Ramos (cell line): ENCODE data around the gene PLCH2.

ENCODE experiments used
- in situ Hi-C: fragments of 300-500 bp; cut with MboI; formaldehyde crosslinking; loops from one replicate; pipeline ENCODE4 v1.14.3; 2022; ENCODE audit warnings: low sequenced_read_pairs; ENCODE audit not compliant: unreplicated experiment

Gene PLCH2

GRCh38 chr1:2459757-2460156, 16.3 kb upstream of the PLCH2 start:
- in situ Hi-C loops = no loop called here

GRCh38 chr1:2460203-2460602, 15.9 kb upstream of the PLCH2 start:
- in situ Hi-C loops = no loop called here

DNA sequence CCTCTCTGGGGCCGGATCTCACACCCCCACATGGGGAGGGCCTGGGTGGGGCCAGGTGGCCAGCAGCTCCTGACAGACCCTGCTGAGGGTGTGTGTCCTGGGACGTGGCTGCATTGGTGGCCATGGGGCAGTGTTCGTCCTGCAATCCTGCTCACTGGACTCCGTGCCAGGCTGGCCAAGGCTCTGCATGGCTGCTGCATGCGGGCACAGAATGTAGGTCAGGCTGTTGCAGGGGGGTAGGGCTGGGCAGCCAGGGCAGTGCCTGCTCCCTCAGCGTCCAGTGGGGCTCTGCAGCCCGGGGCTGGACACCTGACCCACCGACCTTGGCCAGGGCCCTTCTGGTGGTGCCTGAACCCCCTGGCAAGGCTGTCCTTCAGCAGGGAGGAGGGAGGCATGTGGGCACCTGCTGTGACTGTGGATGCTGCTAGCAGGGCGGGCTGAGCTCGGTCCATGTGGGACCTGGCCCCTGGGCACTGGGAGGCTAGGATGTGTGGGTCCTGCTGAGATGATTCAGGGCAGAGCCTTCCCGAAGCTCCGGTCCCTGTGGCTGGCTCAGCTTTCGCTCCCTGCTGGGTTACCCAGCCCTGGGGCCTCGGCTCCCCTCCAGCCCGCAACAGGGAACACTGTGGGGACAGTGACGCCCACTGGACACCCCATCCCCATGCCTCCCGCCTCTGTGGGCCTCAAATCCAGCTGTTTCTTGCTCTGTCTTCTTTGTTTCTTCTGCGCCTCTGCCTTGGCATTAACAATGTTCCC, 14.9 kb upstream of the PLCH2 start:
- in situ Hi-C loops = no loop called here

DNA sequence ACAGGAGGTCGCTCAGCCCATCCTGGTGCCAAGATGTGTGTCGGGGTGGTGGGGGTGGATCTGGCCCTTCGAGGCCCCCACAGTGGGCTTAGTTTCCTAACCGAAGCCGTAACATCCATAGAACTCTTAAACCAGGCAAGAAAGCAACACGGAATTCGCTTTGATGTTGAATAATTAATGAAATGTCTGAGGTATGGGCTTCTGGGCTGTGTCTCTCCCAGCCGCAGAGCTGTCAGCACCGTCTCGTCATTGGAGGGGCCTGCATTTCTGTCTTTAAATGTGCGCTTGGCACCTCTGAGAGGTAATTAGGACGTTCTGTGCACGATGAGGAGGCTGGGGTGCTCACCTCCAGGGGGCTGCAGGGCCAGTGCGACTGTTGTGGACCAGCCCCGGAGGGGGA, 13.3 kb upstream of the PLCH2 start:
- in situ Hi-C loops = no loop called here

GRCh38 chr1:2463396-2463795, 12.7 kb upstream of the PLCH2 start:
- in situ Hi-C loops = no loop called here

DNA sequence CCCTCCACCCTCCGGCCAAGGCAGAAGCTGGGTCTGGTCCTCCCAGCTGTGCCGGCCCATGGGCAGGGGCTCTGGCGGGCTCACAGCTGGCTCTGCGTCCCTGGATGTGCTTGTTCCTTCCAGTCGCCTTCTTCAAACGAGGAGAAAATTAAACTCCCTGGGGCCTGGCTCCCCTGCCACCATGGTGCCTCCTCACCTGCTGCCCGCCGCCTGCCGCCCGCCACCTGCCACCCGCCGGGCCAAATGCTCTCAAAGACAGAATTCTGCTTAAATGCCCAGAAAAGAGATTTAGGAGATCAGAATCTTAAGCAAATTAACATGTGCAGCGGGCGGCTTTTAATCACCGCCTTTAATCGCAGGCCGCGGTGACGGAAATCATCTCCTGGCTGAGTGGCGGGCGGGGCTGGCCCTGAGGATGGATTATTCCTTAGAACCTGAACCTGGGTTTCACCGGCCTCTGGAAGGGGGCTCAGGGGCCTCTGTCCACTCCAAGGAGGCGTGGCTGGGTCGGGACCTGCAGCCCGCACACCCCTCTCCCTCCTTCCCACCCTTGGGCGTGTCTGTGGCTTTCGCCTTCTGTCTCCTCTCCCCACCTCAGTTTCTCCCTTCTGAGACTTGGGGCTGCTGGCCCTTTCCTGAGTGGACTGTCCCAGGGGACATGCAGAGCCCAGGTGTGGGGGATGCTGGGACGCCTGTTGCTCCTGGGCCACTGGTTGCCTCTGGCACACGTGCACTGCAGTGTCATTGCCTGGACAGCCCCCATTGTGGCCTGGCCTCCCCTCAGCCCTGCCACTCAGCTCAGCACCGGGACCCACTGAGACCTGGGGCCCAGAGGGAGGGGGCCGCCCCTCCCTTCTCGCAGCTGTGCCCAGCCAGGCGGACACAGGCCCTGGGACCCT, 10.5 kb upstream of the PLCH2 start:
- in situ Hi-C loops = no loop called here

DNA sequence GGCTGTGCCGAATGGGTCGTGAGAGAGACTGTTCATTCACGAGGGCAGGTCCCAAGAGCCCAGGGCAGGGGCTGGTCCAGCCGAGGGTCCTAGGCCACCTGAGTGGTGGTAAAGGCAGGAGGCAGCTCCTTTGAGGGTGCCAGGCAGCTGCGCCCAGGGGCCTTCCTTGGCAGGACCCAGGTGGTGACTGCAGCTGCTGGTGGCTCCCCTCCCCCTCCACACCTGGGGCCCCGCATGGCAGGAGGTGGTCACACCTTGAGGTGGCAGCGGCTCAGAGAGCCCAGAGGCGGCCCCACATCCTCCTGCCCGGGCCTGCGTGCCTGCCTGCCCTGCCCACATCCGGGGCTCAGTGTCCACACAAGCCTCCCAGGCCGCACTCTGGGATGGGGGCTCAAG, 9.8 kb upstream of the PLCH2 start:
- in situ Hi-C loops = no loop called here

- in situ Hi-C loops = no loop called here
Measured at GRCh38 chr1:2466958-2467554, 9.0 kb upstream of the PLCH2 start.

DNA sequence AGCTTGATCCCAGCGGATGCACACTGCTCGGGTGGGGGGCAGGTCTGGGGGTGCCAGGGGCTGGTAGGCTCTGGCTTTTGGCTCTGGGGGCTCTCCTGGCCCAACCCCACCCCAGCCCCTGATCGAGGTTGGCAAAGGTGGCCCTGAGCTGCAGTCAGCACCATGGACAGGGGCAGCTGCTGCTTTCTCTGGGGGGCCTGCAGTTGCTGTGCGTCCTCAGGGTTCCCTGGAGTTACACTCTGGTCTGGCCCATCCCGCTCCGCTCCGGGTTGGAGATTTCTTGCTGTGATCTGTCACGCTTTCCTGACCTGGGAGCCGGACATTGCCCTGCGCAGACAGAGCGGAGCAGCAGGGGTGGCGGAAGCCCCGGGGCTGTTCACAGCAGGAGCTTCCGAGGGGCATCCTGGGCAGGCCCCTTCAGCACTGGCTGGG, 8.0 kb upstream of the PLCH2 start:
- in situ Hi-C loops = no loop called here

- in situ Hi-C loops = no loop called here
Measured at GRCh38 chr1:2468540-2468939, 7.5 kb upstream of the PLCH2 start.

GRCh38 chr1:2469103-2469940, 6.8 kb upstream of the PLCH2 start:
- in situ Hi-C loops = no loop called here

GRCh38 chr1:2470290-2471158, 5.6 kb upstream of the PLCH2 start:
- in situ Hi-C loops = no loop called here

DNA sequence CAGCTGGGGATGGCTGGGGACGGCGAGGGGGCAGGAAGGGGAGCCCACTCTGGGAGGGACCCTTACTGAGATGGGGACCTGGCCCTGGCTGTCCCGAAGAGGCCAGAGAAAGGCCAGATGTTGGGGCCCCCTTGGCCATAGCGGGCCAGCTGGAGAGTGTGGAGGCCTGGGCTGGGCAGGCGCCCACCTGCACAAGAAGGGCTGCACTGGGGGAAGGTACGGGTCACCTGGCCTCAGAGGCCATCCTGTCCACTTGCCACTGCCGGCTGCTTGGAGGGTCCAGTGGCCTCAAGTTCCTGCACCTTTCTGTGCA, 5.0 kb upstream of the PLCH2 start:
- in situ Hi-C loops = no loop called here

DNA sequence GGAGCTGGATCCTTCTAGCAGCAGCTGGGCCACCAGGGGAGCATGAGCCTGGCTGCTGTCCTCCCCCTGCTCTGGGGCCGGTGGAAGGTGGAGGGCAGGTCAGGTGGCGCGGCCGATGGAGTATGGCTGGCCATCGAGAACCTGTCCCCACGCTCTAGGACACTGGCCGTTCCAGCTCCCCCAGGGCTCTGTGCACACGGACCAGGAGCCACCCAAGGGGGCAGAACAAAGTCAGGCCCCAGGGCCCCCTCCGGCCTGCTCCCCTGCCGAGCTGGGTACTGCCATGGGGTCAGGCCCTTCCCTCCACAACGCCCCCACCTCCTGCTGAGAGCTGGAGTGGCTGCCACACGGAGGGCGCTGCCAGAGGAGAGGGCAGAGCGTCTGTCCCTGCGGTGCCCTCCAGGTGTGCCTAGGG, 4.5 kb upstream of the PLCH2 start:
- in situ Hi-C loops = no loop called here

DNA sequence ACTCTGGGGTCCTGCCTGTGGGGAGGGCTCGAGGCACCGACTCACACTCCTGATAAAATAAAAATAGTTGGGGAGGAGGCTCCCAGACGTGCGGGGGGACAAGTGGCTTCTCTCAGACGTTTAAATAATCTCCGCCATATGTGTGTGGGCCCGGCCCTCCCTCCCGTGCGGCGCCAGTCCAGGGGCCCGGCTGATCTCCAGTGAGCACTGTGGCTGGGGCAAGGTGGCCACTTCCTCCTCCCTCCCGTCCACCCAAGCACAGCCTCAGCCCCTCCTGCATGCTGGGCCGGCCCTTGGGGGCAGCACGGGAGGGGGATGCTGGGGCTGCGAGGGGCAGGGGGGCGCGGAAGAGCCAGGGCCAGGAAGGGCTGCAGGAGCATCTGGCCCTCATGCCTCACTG, 4.0 kb upstream of the PLCH2 start:
- in situ Hi-C loops = no loop called here

- in situ Hi-C loops = no loop called here
Measured at GRCh38 chr1:2472561-2473177, 3.4 kb upstream of the PLCH2 start.

DNA sequence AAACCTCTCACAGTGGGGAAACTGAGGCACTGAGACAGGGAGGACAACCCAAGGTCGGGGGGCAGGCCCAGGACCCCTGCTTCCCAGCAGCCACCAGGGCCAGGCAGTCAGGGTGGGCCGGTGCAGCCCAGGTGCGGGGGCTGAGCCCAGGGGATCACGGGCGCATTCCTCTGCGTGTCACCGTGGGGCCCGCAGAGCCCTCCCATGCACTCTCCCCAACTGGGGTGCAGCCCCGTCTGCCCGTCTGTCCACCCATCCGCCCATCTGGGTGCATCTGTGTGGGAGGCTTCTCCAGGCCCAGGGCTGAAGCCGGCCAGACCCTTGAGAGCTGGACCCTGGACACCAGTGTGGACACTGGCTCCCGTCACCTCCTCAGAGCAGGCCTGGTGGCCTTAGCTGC, 2.9 kb upstream of the PLCH2 start:
- in situ Hi-C loops = no loop called here

DNA sequence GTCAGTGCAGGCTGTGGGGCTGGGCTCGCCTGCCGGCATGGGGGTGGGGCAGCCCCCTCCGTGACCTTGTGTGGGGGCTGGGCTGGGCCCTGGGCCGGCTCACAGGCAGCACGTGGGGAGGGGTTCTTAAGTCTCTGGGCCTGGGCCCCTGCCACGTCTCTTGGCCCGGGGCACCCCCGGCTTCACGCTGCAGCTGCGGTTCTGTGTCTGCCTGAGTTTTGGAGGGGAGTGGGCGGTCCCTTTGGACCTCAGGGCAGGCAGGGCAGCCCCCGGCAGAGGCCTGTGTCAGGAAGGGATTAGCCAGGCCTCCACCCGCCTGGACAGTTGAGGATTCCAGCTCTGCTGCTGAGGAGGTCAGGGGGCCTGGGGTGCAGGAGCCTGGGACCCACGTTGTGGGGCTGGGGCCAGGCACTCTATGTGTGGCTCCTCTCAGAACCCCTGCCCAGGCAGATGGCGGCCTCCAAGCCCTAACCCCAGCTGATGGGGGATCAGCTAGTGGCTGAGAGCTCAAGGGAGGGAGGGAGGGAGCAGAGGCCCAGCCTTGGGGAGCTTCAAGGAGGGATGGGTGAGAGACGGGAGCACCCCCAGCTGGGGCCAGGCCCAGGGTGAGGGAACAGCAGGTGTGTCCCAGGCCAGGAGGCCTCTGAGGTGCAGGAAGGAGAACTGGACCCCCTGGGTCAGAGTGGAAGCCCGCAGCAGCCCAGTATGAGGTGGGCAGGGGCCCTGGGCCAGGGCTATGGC, 1.8 kb upstream of the PLCH2 start:
- in situ Hi-C loops = no loop called here
